ENCODE results near the gene FKBP1A. TPM values are rescaled to one million over a fixed set of nuclear protein-coding genes. Genes with fewer than 3 reads are reported as not detected.

The FKBP1A gene
- total RNA-seq, 1 donor from 2014 or later = 132 TPM

- peaks cover 9% of the 10 kb centered on the region for H3K36me3 Mint-ChIP-seq
- H3K27me3 Mint-ChIP-seq (ENCODE audit: low read depth) = no peaks in the 10 kb centered on the region
- no peak overlapping the region for H3K27ac Mint-ChIP-seq
- no peaks in the 10 kb centered on the region for H3K4me1 Mint-ChIP-seq
- no peak overlapping the region for H3K4me3 Mint-ChIP-seq
- TF ChIP-seq CTCF (IDR thresholded peaks at IDR 0.05; ENCODE audit: unreplicated experiment) = no peak
- no peak for DNase-seq (ENCODE audit: low spot score in 2 of 2, unreplicated experiment in 2 of 2)
- H3K9me3 Mint-ChIP-seq = no peaks in the 10 kb centered on the region
Measured at GRCh38 chr20:1337441-1337840, 55.4 kb downstream of the FKBP1A start.

- Mint-ChIP-seq H3K9me3 (no peaks in the 10 kb centered on the region), H3K27me3 (ENCODE audit: low read depth) (no peaks in the 10 kb centered on the region), H3K36me3 (peaks cover 9% of the 10 kb centered on the region), H3K27ac (no peak overlapping the region), H3K4me1 (no peaks in the 10 kb centered on the region), H3K4me3 (no peak overlapping the region)
- TF ChIP-seq CTCF (IDR thresholded peaks at IDR 0.05; ENCODE audit: unreplicated experiment) = no peak
- no peak for DNase-seq (ENCODE audit: low spot score in 2 of 2, unreplicated experiment in 2 of 2)
Measured at GRCh38 chr20:1336699-1337367, 56.0 kb downstream of the FKBP1A start.

- Mint-ChIP-seq H3K4me1 (no peaks in the 10 kb centered on the region), H3K4me3 (no peak overlapping the region), H3K27me3 (ENCODE audit: low read depth) (no peaks in the 10 kb centered on the region), H3K9me3 (no peaks in the 10 kb centered on the region), H3K27ac (no peak overlapping the region), H3K36me3 (peaks cover 9% of the 10 kb centered on the region)
- TF ChIP-seq CTCF (IDR thresholded peaks at IDR 0.05; ENCODE audit: unreplicated experiment) = no peak
- no peak for DNase-seq (ENCODE audit: low spot score in 2 of 2, unreplicated experiment in 2 of 2)
Measured at GRCh38 chr20:1335961-1336698, 56.7 kb downstream of the FKBP1A start.

GRCh38 chr20:1334761-1335160, 58.1 kb downstream of the FKBP1A start:
- DNase-seq (ENCODE audit: low spot score in 2 of 2, unreplicated experiment in 2 of 2) = no peak
- Mint-ChIP-seq H3K27me3 (ENCODE audit: low read depth) (no peaks in the 10 kb centered on the region), H3K4me3 (no peak overlapping the region), H3K4me1 (no peaks in the 10 kb centered on the region), H3K9me3 (no peaks in the 10 kb centered on the region), H3K36me3 (peaks cover 9% of the 10 kb centered on the region), H3K27ac (no peak overlapping the region)
- no peak for TF ChIP-seq CTCF (IDR thresholded peaks at IDR 0.05; ENCODE audit: unreplicated experiment)

GRCh38 chr20:1334370-1334731, 58.5 kb downstream of the FKBP1A start:
- no peak for DNase-seq (ENCODE audit: low spot score in 2 of 2, unreplicated experiment in 2 of 2)
- peaks cover 9% of the 10 kb centered on the region for H3K36me3 Mint-ChIP-seq

More at GRCh38 chr20:1334370-1334731, 58.5 kb downstream of the FKBP1A start:
- Mint-ChIP-seq H3K4me1 (no peaks in the 10 kb centered on the region), H3K9me3 (no peaks in the 10 kb centered on the region), H3K4me3 (no peak overlapping the region), H3K27ac (no peak overlapping the region), H3K27me3 (ENCODE audit: low read depth) (no peaks in the 10 kb centered on the region)
- TF ChIP-seq CTCF (IDR thresholded peaks at IDR 0.05; ENCODE audit: unreplicated experiment) = no peak
